ENCODE results near the gene CYP3A5. TPM values are rescaled to one million over a fixed set of nuclear protein-coding genes. Genes with fewer than 3 reads are reported as not detected.

Gene CYP3A5
- total and polyA plus RNA-seq, 9 of the 15 experiments (the other 6 are each of a cell fraction or from before 2014, with no cell fraction given), result 0.73 to 2.8 (median 1.5) TPM

DNA sequence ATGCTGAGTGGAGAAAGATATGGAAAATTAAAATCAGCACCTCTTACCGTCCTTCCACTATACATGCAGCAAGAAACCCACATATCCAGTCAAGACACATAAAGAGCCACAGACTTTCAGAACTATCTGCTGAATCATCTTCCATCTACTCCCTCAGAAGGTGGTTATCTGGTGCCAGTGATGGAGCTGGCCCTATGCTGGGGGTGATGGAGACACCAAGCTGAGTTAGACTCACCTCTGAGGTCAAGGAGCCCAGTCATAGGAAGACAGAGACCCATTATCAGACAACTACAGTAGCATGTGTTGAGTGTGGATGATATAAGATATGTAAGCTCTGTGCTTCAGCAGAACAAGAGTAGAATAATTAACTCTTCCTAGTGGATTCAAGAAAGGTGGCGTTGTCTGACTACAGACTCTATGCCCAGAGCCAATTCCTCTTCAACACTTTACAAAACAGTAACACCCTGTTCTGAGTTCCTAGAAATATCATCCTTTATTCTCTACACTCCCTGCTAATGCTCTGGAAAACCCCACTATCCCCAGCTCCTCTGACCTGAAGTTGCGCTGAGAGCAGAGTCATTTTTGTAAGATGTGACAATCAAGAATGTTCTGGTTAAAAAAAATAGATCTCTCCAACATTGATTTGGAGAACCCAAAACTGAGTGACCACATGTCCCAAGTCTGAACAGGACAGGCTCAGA is 14.3 kb downstream of the CYP3A5 start (continued):
- TF ChIP-seq, protein P1, sequence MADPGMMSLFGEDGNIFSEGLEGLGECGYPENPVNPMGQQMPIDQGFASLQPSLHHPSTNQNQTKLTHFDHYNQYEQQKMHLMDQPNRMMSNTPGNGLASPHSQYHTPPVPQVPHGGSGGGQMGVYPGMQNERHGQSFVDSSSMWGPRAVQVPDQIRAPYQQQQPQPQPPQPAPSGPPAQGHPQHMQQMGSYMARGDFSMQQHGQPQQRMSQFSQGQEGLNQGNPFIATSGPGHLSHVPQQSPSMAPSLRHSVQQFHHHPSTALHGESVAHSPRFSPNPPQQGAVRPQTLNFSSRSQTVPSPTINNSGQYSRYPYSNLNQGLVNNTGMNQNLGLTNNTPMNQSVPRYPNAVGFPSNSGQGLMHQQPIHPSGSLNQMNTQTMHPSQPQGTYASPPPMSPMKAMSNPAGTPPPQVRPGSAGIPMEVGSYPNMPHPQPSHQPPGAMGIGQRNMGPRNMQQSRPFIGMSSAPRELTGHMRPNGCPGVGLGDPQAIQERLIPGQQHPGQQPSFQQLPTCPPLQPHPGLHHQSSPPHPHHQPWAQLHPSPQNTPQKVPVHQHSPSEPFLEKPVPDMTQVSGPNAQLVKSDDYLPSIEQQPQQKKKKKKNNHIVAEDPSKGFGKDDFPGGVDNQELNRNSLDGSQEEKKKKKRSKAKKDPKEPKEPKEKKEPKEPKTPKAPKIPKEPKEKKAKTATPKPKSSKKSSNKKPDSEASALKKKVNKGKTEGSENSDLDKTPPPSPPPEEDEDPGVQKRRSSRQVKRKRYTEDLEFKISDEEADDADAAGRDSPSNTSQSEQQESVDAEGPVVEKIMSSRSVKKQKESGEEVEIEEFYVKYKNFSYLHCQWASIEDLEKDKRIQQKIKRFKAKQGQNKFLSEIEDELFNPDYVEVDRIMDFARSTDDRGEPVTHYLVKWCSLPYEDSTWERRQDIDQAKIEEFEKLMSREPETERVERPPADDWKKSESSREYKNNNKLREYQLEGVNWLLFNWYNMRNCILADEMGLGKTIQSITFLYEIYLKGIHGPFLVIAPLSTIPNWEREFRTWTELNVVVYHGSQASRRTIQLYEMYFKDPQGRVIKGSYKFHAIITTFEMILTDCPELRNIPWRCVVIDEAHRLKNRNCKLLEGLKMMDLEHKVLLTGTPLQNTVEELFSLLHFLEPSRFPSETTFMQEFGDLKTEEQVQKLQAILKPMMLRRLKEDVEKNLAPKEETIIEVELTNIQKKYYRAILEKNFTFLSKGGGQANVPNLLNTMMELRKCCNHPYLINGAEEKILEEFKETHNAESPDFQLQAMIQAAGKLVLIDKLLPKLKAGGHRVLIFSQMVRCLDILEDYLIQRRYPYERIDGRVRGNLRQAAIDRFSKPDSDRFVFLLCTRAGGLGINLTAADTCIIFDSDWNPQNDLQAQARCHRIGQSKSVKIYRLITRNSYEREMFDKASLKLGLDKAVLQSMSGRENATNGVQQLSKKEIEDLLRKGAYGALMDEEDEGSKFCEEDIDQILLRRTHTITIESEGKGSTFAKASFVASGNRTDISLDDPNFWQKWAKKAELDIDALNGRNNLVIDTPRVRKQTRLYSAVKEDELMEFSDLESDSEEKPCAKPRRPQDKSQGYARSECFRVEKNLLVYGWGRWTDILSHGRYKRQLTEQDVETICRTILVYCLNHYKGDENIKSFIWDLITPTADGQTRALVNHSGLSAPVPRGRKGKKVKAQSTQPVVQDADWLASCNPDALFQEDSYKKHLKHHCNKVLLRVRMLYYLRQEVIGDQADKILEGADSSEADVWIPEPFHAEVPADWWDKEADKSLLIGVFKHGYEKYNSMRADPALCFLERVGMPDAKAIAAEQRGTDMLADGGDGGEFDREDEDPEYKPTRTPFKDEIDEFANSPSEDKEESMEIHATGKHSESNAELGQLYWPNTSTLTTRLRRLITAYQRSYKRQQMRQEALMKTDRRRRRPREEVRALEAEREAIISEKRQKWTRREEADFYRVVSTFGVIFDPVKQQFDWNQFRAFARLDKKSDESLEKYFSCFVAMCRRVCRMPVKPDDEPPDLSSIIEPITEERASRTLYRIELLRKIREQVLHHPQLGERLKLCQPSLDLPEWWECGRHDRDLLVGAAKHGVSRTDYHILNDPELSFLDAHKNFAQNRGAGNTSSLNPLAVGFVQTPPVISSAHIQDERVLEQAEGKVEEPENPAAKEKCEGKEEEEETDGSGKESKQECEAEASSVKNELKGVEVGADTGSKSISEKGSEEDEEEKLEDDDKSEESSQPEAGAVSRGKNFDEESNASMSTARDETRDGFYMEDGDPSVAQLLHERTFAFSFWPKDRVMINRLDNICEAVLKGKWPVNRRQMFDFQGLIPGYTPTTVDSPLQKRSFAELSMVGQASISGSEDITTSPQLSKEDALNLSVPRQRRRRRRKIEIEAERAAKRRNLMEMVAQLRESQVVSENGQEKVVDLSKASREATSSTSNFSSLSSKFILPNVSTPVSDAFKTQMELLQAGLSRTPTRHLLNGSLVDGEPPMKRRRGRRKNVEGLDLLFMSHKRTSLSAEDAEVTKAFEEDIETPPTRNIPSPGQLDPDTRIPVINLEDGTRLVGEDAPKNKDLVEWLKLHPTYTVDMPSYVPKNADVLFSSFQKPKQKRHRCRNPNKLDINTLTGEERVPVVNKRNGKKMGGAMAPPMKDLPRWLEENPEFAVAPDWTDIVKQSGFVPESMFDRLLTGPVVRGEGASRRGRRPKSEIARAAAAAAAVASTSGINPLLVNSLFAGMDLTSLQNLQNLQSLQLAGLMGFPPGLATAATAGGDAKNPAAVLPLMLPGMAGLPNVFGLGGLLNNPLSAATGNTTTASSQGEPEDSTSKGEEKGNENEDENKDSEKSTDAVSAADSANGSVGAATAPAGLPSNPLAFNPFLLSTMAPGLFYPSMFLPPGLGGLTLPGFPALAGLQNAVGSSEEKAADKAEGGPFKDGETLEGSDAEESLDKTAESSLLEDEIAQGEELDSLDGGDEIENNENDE (IDR thresholded peaks at IDR 0.05; ENCODE audit: low read depth, low read length), result no peak
- TF ChIP-seq CBX2 (IDR thresholded peaks at IDR 0.05; ENCODE audit: insufficient read depth, low read length, poor library complexity, severe bottlenecking), result no peak
- TF ChIP-seq ARID3B (CRISPR knock-in tag; IDR thresholded peaks at IDR 0.05; ENCODE audit: borderline replicate concordance), result no peak
- TF ChIP-seq, protein P2, sequence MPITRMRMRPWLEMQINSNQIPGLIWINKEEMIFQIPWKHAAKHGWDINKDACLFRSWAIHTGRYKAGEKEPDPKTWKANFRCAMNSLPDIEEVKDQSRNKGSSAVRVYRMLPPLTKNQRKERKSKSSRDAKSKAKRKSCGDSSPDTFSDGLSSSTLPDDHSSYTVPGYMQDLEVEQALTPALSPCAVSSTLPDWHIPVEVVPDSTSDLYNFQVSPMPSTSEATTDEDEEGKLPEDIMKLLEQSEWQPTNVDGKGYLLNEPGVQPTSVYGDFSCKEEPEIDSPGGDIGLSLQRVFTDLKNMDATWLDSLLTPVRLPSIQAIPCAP (CRISPR knock-in tag; IDR thresholded peaks at IDR 0.05; ENCODE audit: borderline replicate concordance), result no peak
- peak; percentile 62 for TF ChIP-seq EP400 (IDR thresholded peaks at IDR 0.05)
- TF ChIP-seq TAF1 (IDR thresholded peaks at IDR 0.05; ENCODE audit: control insufficient read depth, extremely low read depth, insufficient read depth, low read length, severe bottlenecking), result peak; percentile 55
- peak; percentile 83 for TF ChIP-seq JUND (IDR thresholded peaks at IDR 0.05; ENCODE audit: borderline replicate concordance, low read depth, low read length)
- TF ChIP-seq JUND (tag; IDR thresholded peaks at IDR 0.05; ENCODE audit: borderline replicate concordance, low read depth, low read length), result peak; percentile 87; the same call in 2 of the 3 replicates
- TF ChIP-seq, protein P3, sequence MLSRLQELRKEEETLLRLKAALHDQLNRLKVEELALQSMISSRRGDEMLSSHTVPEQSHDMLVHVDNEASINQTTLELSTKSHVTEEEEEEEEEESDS (CRISPR knock-in tag; IDR thresholded peaks at IDR 0.05), result no peak
- no peak for TF ChIP-seq ZNF143 (CRISPR knock-in tag; IDR thresholded peaks at IDR 0.05)
- TF ChIP-seq RBM34 (IDR thresholded peaks at IDR 0.05; ENCODE audit: borderline replicate concordance, insufficient read depth, low read length), result no peak
- no peak for TF ChIP-seq POLR2G (IDR thresholded peaks at IDR 0.05; ENCODE audit: low read depth, low read length)
- no peak for TF ChIP-seq SIN3B (IDR thresholded peaks at IDR 0.05; ENCODE audit: low read depth)

Data from K562 (cell line).